K562 (cell line): ENCODE data around the gene DAPK1. TPM values are rescaled to one million over a fixed set of nuclear protein-coding genes. Genes with fewer than 3 reads are reported as not detected.

ENCODE experiments used
- CBX1 ChIP-seq: sonication (generic); IDR thresholded peaks from 2 replicates; pipeline ENCODE4 v1.6.1; 2016; ENCODE audit warnings: antibody characterized with exemption, low read depth, mild to moderate bottlenecking
- E2F4 ChIP-seq: sonication (generic); formaldehyde crosslinking; IDR thresholded peaks from 2 replicates; pipeline ENCODE4 v1.8.0; 2022; ENCODE audit warnings: mild to moderate bottlenecking, low read depth, missing genetic modification reagents
- FOXP4 ChIP-seq: sonication (generic); formaldehyde crosslinking; IDR thresholded peaks from 2 replicates; pipeline ENCODE4 v1.8.0; 2022; ENCODE audit warnings: mild to moderate bottlenecking, missing genetic modification reagents, borderline replicate concordance
- NR3C1 ChIP-seq: sonication (generic); formaldehyde crosslinking; IDR thresholded peaks from 2 replicates; pipeline ENCODE4 v1.8.1; 2022; ENCODE audit warnings: missing genetic modification reagents
- POLR3G ChIP-seq: IDR thresholded peaks from 2 replicates; pipeline ENCODE4 v1.6.1; 2011; ENCODE audit not compliant: insufficient read length, insufficient replicate concordance; ENCODE audit errors: extremely low read depth
- RBM14 ChIP-seq: fragments of 200-400 bp; formaldehyde crosslinking; IDR thresholded peaks from 2 replicates; pipeline ENCODE4 v1.6.1; 2018; ENCODE audit warnings: low read depth, mild to moderate bottlenecking, low read length, moderate library complexity, borderline replicate concordance; ENCODE audit not compliant: insufficient read depth
- RBM17 ChIP-seq: fragments of 200-400 bp; formaldehyde crosslinking; IDR thresholded peaks from 2 replicates; pipeline ENCODE4 v1.6.1; 2017; ENCODE audit warnings: low read depth, mild to moderate bottlenecking, low read length, borderline replicate concordance
- SIN3B ChIP-seq: fragments of 450-650 bp; IDR thresholded peaks from 2 replicates; pipeline ENCODE4 v1.6.1; 2017; ENCODE audit warnings: low read depth, mild to moderate bottlenecking, moderate library complexity
- SMARCC2 ChIP-seq: fragments of 450-650 bp; IDR thresholded peaks from 2 replicates; pipeline ENCODE4 v1.6.1; 2017; ENCODE audit warnings: antibody characterized with exemption, moderate library complexity, mild to moderate bottlenecking, low read depth
- TCF7 ChIP-seq: sonication (generic); IDR thresholded peaks from 2 replicates; pipeline ENCODE4 v1.6.1; 2016; ENCODE audit warnings: antibody characterized with exemption, borderline replicate concordance
- ZNF318 ChIP-seq, 2 experiments: fragments of 450-650 bp; IDR thresholded peaks; 2 replicates each; pipeline ENCODE4 v1.6.1; 2016; ENCODE audit warnings: mild to moderate bottlenecking in 2 of 2, borderline replicate concordance in 1 of 2, low read depth in 1 of 2, moderate library complexity in 1 of 2
- ZNF551 ChIP-seq: fragments of 250-450 bp; sonication (Bioruptor Pico); IDR thresholded peaks from 2 replicates; pipeline ENCODE4 v1.5.0; 2021; ENCODE audit warnings: mild to moderate bottlenecking, moderate library complexity
- polyA plus RNA-seq, 8 experiments: library from polyadenylated mRNA; depleted of rRNA in 4 of 8; stranded (reverse) in 5 of 8; unstranded in 3 of 8; fragments of >200 nt; fragmentation: Nextera tagmentation in 2 of 8; fragmentation: Illumina TruSeq in 1 of 8; extraction: Ambion mirVana in 2 of 8; extraction: Trizol in 1 of 8; gene quantifications; 2 replicates each; pipeline versions ENCODE4 v1.2.1 to v1.2.3, GENCODE V29; 2011 to 2014; ENCODE audit warnings: inconsistent platforms in 1 of 8, missing spikeins in 1 of 8
- total RNA-seq, 7 experiments: library from RNA; depleted of rRNA in 6 of 7; stranded (reverse); fragments of >200 nt in 6 of 7; fragmentation: Illumina TruSeq in 2 of 7; extraction: Trizol in 2 of 7; gene quantifications; 2 replicates each; pipeline versions ENCODE4 v1.2.1 to v1.2.3, GENCODE V29; 2011 to 2021; ENCODE audit warnings: low replicate concordance in 1 of 7
- TF ChIP-seq, protein P1 (sequence below), 2 experiments: IDR thresholded peaks; 2 replicates each; pipeline ENCODE4 v1.6.1; 2011; ENCODE audit warnings: borderline replicate concordance in 1 of 2, control low read depth in 1 of 2, low read depth in 1 of 2, low read length in 1 of 2, mild to moderate bottlenecking in 1 of 2, mixed read lengths in 1 of 2, moderate library complexity in 1 of 2; ENCODE audit not compliant: insufficient read depth in 1 of 2, insufficient read length in 1 of 2, poor library complexity in 1 of 2, severe bottlenecking in 1 of 2; ENCODE audit errors: extremely low read depth in 1 of 2

Gene DAPK1
- total and polyA plus RNA-seq, 9 of the 15 experiments (the other 6 are each of a cell fraction or from before 2014, with no cell fraction given): 1.7 to 26.4 (median 15.8) TPM

GRCh38 chr9:87713278-87713987, 215.8 kb downstream of the DAPK1 start (continued):
- TF ChIP-seq, protein P1, sequence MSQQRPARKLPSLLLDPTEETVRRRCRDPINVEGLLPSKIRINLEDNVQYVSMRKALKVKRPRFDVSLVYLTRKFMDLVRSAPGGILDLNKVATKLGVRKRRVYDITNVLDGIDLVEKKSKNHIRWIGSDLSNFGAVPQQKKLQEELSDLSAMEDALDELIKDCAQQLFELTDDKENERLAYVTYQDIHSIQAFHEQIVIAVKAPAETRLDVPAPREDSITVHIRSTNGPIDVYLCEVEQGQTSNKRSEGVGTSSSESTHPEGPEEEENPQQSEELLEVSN (IDR thresholded peaks at IDR 0.05; ENCODE audit: borderline replicate concordance in 1 of 2, extremely low read depth in 1 of 2, insufficient read depth in 1 of 2, insufficient read length in 1 of 2, low read depth in 1 of 2, low read length in 1 of 2, poor library complexity in 1 of 2, severe bottlenecking in 1 of 2): no peak
- TF ChIP-seq ZNF318 (IDR thresholded peaks at IDR 0.05; ENCODE audit: borderline replicate concordance in 1 of 2, low read depth in 1 of 2): peak in 1 of 2 experiments; percentile 94; a peak in 2 of 4 replicates
- no peak for TF ChIP-seq SIN3B
- no peak for TF ChIP-seq ZNF551 (CRISPR knock-in tag)
- TF ChIP-seq TCF7: no peak
- TF ChIP-seq RBM14: no peak
- no peak for TF ChIP-seq RBM17
- no peak for TF ChIP-seq E2F4 (CRISPR knock-in tag)
- no peak for TF ChIP-seq NR3C1 (CRISPR knock-in tag)
- peak; percentile 76 for TF ChIP-seq SMARCC2
- TF ChIP-seq CBX1: no peak
- TF ChIP-seq FOXP4: no peak
- TF ChIP-seq POLR3G: no peak
